Kidney tubule cell (primary cell): ENCODE measurements around the gene IRX5.
A peak's percentile ranks its signal among the peaks of the same experiment; 100 is the strongest.

Experiments
- DNase-seq: peaks from one replicate; pipeline ENCODE4 v3.0.0-alpha.2; 2018; ENCODE audit warnings: low spot score

The IRX5 gene

DNA sequence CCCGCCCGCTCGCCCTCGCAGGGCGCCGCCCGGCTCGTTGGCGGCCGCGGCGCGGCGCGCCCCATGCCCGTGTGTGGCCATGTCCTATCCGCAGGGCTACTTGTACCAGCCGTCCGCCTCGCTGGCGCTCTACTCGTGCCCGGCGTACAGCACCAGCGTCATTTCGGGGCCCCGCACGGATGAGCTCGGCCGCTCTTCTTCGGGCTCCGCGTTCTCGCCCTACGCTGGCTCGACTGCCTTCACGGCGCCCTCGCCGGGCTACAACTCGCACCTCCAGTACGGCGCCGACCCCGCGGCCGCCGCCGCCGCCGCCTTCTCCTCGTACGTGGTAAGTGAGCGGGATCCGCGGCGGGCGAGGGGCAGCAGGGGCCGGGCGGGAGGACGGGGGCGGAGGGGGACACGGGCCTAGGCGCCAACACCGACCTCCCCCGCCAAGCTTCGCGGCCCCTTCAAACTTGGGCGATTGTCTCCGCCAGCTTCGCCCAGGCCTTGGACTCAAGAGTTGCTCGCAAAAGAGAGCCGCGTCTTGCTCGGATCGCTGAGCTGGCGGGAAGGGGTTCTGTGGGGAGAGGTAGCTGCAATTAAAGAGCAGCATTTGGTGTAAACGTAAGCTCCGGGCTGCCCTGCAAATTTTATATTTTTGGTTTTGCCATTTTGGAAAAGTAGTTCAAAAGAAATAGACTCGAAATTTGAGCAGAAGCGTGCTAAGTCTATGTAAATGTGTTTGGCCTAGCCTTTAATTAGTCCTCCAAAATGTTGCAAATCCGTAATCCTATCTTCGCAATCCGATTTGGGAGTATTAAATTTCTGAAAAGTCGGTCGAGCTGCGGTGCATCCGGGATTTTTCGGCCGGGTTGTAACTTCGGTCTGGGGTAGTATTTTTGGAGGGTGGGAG, 702 bp downstream of the IRX5 start:
- peak; percentile 50 for DNase-seq

DNA sequence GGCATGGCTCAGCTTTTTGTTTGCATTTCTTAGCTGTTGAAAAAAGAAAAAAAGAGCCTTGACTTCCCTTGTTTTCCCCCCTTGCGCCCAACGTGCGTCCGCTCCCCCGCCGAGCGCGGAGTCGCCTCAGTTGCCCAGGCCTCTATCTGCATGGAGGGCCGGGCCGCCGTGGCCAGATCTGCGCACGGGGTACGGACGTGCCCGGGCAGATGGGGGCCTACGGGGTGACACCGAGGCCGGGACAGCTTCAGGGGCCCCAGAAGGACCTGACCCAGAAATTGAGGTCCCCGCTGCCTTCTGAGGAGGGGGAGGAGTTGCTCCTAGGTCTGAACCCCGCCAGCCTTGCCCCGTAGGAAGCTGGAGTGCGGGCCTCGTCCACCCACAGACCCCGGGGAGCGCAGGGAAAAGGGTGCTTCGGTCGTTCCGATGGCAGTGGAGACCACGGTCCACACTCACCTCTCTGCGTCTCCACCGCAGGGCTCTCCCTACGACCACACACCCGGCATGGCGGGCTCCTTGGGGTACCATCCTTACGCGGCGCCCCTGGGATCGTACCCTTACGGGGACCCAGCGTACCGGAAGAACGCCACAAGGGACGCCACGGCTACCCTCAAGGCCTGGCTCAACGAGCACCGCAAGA, 1.5 kb downstream of the IRX5 start:
- DNase-seq = no peak

DNA sequence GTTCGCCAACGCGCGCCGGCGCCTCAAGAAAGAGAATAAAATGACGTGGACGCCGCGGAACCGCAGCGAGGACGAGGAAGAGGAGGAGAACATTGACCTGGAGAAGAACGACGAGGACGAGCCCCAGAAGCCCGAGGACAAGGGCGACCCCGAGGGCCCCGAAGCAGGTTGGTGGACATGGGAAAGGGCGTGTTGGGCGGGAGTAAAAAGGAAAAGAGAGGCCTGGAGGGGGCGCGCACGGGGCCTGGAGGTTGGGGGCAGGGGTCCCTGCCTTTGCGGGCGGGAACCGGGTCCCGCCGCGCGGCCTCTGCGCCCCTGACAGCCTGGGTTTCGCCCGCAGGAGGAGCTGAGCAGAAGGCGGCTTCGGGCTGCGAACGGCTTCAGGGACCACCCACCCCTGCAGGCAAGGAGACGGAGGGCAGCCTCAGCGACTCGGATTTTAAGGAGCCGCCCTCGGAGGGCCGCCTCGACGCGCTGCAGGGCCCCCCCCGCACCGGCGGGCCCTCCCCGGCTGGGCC, 2.1 kb downstream of the IRX5 start:
- DNase-seq = peak; percentile 9

DNA sequence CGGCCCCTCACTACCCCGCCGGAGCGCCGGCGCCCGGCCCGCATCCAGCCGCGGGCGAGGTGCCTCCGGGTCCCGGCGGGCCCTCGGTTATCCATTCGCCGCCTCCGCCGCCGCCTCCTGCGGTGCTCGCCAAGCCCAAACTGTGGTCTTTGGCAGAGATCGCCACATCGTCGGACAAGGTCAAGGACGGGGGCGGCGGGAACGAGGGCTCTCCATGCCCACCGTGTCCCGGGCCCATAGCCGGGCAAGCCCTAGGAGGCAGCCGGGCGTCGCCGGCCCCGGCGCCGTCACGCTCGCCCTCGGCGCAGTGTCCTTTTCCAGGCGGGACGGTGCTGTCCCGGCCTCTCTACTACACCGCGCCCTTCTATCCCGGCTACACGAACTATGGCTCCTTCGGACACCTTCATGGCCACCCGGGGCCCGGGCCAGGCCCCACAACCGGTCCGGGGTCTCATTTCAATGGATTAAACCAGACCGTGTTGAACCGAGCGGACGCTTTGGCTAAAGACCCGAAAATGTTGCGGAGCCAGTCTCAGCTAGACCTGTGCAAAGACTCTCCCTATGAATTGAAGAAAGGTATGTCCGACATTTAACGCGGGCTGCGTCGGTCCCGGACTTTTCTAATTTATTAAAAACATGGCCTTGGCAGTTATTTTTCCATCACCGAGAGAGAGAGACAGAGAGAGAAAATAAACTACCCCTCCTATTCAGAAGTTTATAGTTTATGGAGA, 2.8 kb downstream of the IRX5 start:
- DNase-seq = peak; percentile 4

DNA sequence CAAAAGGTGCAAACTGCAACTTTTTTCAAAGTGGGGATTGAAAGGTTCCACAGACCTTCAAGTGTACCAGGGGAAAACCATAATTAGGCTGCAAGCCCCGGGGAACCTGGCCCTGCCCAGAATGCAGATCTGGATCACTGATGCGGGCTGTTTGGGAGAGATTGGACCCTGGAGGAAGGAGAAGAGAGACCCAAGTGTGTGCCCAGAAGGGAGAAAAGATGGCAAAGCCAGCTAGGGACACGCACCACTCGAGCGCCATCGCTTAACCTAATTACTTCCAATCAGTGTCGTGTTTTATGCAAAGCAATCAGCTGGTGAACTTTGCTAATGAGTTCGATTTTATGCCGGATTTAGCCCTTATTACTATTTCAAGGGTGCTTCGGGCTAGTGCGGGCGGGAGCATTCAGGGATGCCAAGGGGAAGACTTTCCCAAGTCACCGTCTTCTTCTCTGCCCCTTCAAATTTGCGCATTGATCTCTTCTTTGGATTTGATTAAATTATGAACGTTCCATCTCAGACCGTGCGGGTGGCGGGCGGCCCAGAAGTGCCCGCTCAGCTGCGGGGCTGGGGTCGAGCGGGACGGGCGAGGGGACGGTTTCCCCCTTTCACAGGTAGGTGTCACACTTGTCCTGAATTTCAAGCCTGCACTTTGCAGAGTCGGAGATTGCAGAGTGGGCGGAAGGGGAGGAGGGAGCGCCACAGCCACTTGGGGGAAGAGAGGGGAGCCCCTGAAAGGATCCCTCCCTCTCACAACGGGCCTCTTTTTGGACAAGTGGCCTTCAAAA, 4.0 kb downstream of the IRX5 start:
- DNase-seq = peak; percentile 29

DNA sequence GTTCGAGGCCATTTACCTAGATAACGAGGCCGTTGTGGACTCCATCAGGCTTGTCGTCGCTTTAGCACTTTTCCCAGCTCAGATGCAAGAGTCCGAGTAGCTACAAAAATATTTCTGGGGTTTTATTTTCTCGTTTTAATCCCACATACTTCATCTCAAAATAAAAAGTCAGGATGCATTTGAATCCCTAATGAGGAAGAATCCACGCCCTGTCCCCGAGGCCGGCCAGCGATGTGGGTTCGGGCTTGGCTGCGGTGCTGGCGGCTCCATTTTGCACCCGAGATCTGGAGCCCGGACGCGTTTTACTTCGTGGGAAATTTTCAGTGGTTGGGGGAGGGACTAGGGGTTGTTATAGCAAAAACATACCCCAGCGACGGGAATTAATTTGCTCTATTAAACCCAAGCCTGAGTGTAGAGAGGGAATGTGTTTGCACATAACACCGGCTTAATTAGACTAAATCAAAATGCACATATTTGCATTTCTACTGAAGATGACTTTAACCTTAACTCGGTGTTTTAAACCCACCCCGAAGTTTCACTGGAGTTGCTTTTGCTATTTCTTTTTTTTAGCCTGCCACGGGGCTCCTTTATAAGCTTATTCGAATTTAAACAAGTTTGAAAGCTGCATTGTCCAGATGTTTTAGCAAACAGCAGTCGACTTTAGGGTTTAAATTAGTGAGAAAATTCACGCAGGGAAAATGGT, 4.8 kb downstream of the IRX5 start:
- peak; percentile 4 for DNase-seq

DNA sequence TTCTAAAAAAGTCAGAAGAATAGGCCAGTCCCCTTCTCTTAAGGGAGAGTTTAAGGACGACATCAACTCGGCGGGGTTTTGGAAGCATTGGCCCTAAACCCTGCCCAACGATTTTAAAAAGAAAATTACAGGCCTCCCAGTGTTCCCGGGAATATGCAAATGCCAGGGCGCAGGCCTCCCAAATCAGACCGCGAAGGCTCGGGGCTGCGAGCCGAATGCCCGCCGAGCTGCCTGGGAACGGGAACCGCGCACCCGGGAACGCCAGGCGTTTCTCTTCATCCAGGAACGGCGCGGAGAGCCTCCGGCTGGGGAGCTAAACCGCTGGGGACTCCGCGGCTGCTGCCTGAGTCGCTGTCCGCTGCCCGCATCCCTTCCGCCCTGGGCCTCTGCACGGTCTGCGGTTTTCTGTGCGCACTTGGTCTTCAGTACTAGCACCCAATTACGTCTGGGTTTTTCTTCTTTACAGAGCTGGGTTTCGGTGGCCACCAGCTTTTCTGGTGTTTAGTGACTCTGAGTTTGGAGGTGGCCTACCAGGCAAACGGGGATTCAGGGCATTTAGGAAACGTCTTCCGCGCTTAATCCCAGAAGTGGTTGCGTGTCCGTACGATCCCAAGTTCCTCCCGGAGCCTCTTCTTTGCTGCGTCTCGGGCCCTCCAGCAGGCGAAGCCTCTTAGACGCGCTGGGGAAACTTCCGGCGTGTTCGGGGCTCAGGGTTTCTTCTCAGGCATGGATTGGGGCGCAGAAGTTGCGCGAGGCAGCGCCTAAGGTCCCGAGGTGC, 5.7 kb downstream of the IRX5 start:
- DNase-seq = peak; percentile 43

DNA sequence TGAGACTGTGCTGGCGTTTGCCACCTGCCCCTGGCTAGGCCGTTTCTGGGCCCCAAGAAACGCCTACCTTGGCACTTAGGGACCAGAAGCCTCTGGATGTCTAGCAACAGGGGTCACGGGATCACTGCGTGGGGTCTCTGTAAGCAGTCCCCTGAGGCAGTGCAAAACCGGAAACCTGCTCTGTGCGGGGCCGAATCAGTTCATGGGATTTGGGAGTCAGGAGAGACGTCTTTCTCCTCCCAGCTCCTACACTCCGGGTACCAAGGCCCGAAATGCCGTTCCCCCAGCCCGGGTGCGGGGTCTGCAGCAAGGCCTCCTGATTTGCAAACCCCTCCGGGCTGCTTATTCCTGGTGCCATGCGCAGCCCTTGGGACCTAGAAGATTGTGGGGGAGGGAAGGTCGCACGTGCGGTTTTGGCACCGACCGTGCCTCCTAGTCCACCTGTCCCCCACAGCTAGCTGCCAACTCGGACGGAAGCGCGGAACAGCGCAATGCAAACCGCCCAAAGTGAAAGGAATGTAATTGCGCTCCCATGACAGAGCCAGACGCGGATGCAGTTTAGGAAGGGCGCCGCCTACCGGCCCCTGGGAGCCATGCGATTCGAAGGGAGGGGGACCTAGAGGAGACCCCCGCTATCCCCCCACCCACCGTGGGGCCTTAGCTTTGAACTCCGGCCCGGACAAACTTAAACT, 6.5 kb downstream of the IRX5 start:
- DNase-seq = peak; percentile 60

DNA sequence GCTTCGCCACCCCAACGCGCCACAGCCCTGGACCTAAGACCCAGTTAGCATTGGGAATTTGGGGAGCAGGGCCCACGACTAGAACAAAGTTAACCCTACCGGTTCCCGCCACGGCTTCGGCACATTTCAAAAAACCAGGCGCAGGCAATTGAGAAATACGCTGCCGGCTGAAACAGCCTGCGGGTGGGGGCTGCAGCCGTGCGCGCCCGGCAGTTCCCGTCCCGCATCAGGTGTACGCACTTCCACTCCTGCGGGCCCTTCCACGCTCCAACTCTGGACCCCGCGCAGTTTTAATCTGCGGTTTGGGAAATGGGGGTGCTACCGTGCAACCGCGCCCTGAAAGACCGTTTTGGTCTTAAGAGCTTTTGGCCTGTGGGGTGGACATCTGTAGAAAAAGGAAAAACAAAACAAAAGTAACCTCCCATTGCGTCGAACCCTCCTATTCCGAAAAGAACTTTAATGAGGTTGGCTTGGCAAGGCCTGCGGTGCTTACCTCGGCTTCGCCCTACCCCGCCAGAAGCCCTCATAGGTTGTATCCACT, 7.1 kb downstream of the IRX5 start:
- peak; percentile 1 for DNase-seq

DNA sequence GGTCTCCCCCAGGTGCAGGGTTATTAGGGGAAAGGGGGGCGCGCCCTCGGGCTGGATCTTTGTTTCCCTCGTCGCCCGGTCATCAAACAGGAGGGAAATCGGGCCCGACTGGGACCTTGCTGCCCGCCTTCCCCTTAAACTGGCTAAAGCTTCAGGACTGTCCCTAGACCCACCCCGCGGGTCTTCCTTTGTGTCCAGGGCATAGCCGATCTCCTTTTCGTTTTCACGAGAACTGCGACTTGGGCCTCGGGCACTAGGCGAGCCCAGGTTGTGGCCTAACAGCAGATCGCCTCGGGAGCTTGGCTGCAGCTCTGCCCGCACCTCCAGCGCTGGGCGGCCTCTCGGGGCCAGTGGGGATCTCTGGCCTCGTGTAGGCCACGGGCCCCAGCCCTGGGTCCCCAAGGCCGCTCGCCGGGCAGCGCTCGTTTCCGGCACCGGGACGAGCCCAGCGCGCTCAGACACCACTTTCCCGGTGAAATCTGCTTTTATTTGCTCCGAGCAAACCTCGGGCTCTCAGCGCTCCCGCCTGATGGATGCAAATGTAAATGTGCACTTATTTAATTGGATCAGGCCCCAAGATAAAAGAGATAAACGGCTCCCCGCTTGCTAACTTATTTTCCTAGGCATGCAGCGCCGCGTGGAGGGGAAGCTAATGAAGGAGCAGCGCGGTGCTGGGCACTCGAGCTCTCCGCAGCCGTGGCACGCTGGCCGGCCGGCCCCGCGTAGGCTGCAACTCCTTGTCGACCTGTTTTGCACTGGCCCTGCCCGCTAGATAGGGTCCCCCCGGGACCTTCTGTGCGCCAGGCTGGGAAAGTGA, 7.8 kb downstream of the IRX5 start:
- DNase-seq = peak; percentile 12

DNA sequence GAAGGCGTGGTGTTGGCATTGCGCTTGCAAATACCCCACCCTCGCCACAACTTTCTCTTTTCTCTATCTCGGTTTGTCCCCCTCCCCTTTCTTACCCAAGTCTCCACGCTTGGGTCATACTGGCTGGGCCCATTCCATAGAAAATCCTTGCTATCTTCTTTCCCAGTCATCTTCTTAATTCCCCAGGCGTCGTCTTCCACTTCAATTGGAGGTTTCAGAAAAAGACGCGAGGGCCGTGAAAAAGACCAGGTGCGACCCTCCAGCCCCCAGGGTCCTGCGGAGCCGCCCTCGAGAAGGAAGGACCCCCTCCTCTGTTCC, 8.3 kb downstream of the IRX5 start:
- no peak for DNase-seq

DNA sequence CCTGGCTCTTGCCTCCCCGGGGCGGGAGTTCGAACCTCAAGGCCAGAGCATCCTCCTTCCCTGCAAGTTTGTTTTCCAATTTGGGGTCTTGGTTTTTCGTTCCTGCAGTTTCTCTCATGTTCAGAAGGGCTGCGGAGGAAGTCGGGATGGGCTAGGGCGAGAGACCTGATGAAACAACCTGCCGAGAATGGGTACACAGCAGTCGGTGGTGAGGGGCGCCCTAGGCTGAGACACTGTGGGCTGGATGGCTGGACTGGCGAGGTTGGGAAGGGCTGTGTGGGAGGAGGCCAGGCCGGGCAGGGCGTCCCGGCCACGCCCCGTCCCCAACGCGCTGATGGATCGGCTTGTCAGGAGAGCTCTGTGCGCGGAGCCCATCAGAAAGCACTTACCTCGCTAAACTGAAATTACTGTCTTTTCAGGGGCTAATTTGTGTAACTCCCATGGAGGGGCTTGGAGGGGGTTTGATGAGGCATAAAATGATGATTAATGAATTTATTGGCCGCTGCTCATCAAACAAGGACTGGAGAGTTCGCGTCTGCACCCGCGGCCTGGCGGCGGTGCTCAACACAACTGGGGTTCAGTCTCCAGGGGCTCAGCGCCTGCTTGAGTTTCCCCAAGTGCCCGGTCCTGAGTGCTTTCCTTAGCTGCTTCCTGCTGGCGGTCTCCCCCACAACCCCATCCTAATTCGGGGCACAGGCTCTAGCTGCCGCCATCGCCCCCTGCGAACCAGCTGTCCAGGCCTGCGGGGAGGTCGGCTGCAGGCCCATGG, 9.0 kb downstream of the IRX5 start:
- DNase-seq = no peak

DNA sequence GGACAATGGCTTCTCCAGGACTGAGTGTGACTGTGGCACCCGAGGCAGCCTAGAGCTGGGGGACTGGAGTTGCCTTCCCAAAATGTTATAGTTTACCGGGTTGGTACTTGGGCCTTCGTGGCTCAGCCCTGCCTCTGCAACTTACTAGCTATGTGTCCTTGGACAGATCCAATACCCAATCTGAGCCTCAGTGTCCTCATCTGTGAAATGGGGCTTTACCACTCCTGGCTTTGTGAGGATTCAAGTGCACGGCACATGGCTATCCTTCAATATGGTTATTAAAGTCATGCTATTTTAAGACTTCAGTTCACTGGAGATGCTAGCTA, 9.6 kb downstream of the IRX5 start:
- no peak for DNase-seq

DNA sequence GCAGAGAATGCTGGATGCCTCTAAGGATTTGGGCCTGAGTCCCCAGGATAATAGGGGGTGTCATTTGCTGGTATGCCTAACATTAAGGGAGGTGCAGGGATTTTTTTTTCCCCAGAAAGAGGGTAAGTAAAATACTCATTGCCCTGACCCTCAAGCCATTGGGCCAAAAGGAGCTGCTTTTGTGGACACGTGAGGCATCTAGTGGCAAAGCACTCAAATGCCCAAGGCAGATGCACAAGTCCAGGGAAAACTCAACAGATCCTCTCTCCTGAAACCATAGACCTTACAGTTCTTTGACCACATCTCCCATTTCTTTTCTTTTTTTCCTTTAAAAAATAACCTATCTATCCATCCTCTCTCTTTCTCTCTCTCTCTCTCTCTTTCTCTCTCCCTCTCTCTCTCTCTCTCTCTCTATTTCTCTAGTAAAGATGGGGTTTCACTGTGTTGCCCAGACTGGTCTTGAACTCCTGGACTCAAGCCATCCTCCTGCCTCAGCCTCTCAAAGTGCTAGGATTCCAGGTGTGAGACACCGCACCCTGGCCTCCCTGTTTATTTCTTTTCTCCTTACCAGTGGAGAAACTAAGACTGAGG, 11.8 kb downstream of the IRX5 start:
- no peak for DNase-seq

DNA sequence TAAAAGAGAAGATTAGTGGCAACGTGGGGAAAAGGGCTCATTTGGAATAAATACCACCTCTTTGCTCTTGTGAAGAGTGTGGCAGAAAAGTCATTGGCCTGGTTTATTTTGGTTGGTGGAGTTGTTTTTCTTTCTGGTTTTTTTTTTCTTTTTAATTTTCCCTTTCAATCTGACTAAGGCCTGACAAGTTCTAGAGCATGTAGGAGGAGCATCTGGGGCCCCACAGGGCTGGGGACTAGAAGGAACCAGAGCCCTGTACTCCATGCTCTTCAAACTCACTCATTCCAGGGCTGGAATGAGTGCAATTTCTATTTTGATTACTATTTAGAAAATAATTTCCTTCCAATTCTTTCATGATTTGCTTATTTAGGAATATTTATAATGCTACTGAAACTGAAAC, 13.3 kb downstream of the IRX5 start:
- DNase-seq = no peak

DNA sequence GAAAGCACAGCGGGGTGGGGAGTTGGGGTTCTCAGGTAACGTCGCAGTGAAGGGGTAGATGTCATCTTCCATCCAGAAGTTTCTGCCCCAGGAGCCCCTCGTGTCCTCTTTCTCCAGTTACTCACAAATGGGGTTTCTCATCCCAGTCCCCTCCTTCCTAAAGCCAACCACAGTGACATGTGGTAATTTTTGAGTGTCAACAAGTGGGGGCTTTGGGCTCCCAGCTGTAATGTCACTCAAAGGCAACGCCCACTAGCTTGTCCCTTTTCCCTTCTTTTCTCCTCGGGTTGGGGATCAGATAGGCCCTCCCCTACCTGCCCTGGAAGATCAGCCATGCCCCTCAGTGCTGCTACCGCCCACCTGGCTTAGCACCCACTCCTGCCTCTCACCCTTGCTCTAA, 14.4 kb downstream of the IRX5 start:
- no peak for DNase-seq

DNA sequence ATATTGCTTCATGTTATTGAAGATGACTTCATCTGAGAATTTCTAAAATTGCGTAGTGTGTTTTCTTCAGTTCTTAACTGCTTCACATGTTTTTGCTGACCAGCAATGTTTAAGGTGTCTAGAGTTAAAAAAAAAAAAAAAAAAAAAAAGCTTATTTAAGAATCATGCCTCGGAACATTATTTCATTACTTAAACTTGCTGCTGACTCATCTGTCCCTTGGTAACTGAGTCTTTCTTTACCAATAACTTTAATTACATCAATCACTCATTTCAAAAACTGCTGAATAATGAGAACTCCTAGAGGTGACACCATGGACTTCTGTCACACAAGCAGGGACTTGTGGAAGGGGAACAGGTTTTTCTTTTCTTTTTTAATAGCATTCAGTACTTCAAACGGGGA, 16.2 kb downstream of the IRX5 start:
- peak; percentile 1 for DNase-seq

DNA sequence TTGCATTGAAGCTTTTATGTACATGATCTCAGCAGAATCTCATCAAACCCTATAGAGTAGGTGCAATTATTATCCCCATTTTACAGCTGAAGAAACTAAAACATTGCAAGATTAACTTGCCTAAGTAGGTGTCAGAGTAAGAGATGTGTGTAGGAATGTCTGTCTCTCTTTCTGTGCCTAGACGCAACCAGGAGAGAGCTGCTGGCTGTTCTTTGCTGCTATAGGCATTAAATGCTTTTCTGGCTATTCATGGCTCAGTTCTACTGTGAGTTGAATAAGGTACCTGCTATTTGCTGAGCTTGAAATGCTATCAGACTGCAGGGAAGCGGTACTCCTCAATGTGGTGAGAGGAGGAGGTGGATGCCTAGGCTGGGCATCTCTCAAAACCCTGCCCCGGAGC, 17.0 kb downstream of the IRX5 start:
- no peak for DNase-seq
